Hematopoietic multipotent progenitor cell treated with erythropoietin and hydrocortisone succinate and interleukin-3 and kit ligand, for 6 days (in vitro differentiated cells): ENCODE data around the gene CADM2.

Experiments
- DNase-seq: peaks from one replicate; pipeline ENCODE4 v3.0.0-alpha.2; 2015

Gene CADM2

GRCh38 chr3:84985795-84986194 is 27.0 kb downstream of the CADM2 start:
- DNase-seq: no peak

GRCh38 chr3:84987706-84988504 is 29.1 kb downstream of the CADM2 start:
- DNase-seq: no peak

GRCh38 chr3:84989102-84989501 is 30.3 kb downstream of the CADM2 start:
- no peak for DNase-seq

GRCh38 chr3:84991422-84991900 is 32.7 kb downstream of the CADM2 start:
- DNase-seq: no peak

- no peak for DNase-seq
Measured at GRCh38 chr3:84993956-84994355, 35.2 kb downstream of the CADM2 start.

- DNase-seq: no peak
Measured at GRCh38 chr3:84998545-84998944, 39.8 kb downstream of the CADM2 start.

- DNase-seq: no peak
Measured at GRCh38 chr3:85003479-85003878, 44.7 kb downstream of the CADM2 start.

- no peak for DNase-seq
Measured at GRCh38 chr3:85004147-85004546, 45.4 kb downstream of the CADM2 start.

- no peak for DNase-seq
Measured at GRCh38 chr3:85005946-85006345, 47.2 kb downstream of the CADM2 start.

GRCh38 chr3:85007195-85008094 is 48.7 kb downstream of the CADM2 start:
- peak; percentile 7 for DNase-seq

- no peak for DNase-seq
Measured at GRCh38 chr3:85020828-85021227, 62.0 kb downstream of the CADM2 start.

- no peak for DNase-seq
Measured at GRCh38 chr3:85030052-85030451, 71.3 kb downstream of the CADM2 start.

GRCh38 chr3:85037203-85037602 is 78.4 kb downstream of the CADM2 start:
- DNase-seq: no peak

- DNase-seq: no peak
Measured at GRCh38 chr3:85041001-85041400, 82.2 kb downstream of the CADM2 start.

- no peak for DNase-seq
Measured at GRCh38 chr3:85041562-85042055, 82.8 kb downstream of the CADM2 start.

GRCh38 chr3:85050821-85051220 is 92.0 kb downstream of the CADM2 start:
- DNase-seq: no peak

- no peak for DNase-seq
Measured at GRCh38 chr3:85051786-85052185, 93.0 kb downstream of the CADM2 start.

- DNase-seq: no peak
Measured at GRCh38 chr3:85053626-85054025, 94.8 kb downstream of the CADM2 start.

- no peak for DNase-seq
Measured at GRCh38 chr3:85054579-85054978, 95.8 kb downstream of the CADM2 start.

- no peak for DNase-seq
Measured at GRCh38 chr3:85068911-85069310, 110.1 kb downstream of the CADM2 start.

- no peak for DNase-seq
Measured at GRCh38 chr3:85074003-85074402, 115.2 kb downstream of the CADM2 start.

- DNase-seq: no peak
Measured at GRCh38 chr3:85075663-85076062, 116.9 kb downstream of the CADM2 start.

- DNase-seq: no peak
Measured at GRCh38 chr3:85077018-85077417, 118.2 kb downstream of the CADM2 start.
